Activated CD4-positive, CD25-positive, alpha-beta regulatory T cell treated with anti-CD3 and anti-CD28 coated beads, Interleukin-2, amount 50 U/mL, for 24 hours (primary cell): Measurements from ENCODE around the gene FAM13C.
"Not testable (repeated sequence)": the region's sequence is repeated elsewhere in the genome, so short reads cannot be mapped to it uniquely, and the experiment has no call there.

Experiments
- ATAC-seq, 2 donors: fragments of 150-1000 bp; cut with Tn5 transposase; one replicate each; pipeline ENCODE4 v1.10.0; 2021; ENCODE audit warnings: mild to moderate bottlenecking in 1 of 2, moderate library complexity in 1 of 2

Gene FAM13C

GRCh38 chr10:59272061-59272460 is 90.3 kb downstream of the FAM13C start:
- no peak for ATAC-seq

GRCh38 chr10:59271160-59271559 is 91.2 kb downstream of the FAM13C start:
- ATAC-seq = no peak

GRCh38 chr10:59270492-59270891 is 91.9 kb downstream of the FAM13C start:
- no peak for ATAC-seq

- ATAC-seq = no peak
Observed at GRCh38 chr10:59269651-59270050, 92.7 kb downstream of the FAM13C start.

- ATAC-seq = no peak
Observed at GRCh38 chr10:59268460-59268859, 93.9 kb downstream of the FAM13C start.

GRCh38 chr10:59266321-59266720 is 96.0 kb downstream of the FAM13C start:
- no peak for ATAC-seq

GRCh38 chr10:59265141-59265540 is 97.2 kb downstream of the FAM13C start:
- no peak for ATAC-seq

GRCh38 chr10:59258890-59259289 is 103.5 kb downstream of the FAM13C start:
- ATAC-seq = no peak

- ATAC-seq = no peak
Observed at GRCh38 chr10:59257224-59257623, 105.1 kb downstream of the FAM13C start.

- ATAC-seq = no peak
Observed at GRCh38 chr10:59255463-59255862, 106.9 kb downstream of the FAM13C start.

GRCh38 chr10:59252491-59252890 is 109.9 kb downstream of the FAM13C start:
- ATAC-seq = no peak

- no peak for ATAC-seq
Observed at GRCh38 chr10:59245686-59246085, 116.7 kb downstream of the FAM13C start.

GRCh38 chr10:59244871-59245270 is 117.5 kb downstream of the FAM13C start:
- ATAC-seq = no peak

GRCh38 chr10:59243611-59244195 is 118.6 kb downstream of the FAM13C start:
- ATAC-seq = no peak

- ATAC-seq = no peak
Observed at GRCh38 chr10:59242991-59243390, 119.4 kb downstream of the FAM13C start.

- ATAC-seq = no peak
Observed at GRCh38 chr10:59242057-59242456, 120.3 kb downstream of the FAM13C start.

GRCh38 chr10:59240582-59241183 is 121.7 kb downstream of the FAM13C start:
- no peak for ATAC-seq

GRCh38 chr10:59239108-59239507 is 123.2 kb downstream of the FAM13C start:
- ATAC-seq = not testable (repeated sequence)

- ATAC-seq = no peak
Observed at GRCh38 chr10:59237775-59238174, 124.6 kb downstream of the FAM13C start.

- no peak for ATAC-seq
Observed at GRCh38 chr10:59236064-59236697, 126.2 kb downstream of the FAM13C start.

GRCh38 chr10:59234816-59235429 is 127.4 kb downstream of the FAM13C start:
- no peak for ATAC-seq

- ATAC-seq = no peak
Observed at GRCh38 chr10:59234194-59234593, 128.2 kb downstream of the FAM13C start.

GRCh38 chr10:59229441-59229840 is 132.9 kb downstream of the FAM13C start:
- no peak for ATAC-seq

- no peak for ATAC-seq
Observed at GRCh38 chr10:59227136-59227673, 135.1 kb downstream of the FAM13C start.
